AG09309 (cell line): ENCODE measurements around the gene GUCD1.

Experiments
- DNase-seq: peaks from one replicate; pipeline ENCODE4 v3.0.0-alpha.2; 2010; ENCODE audit warnings: low read depth
- H3K4me3 ChIP-seq: 2 replicates; pipeline ENCODE4 v1.5.1; 2011; ENCODE audit warnings: mild to moderate bottlenecking, low read depth, low read length, moderate library complexity; ENCODE audit not compliant: control insufficient read depth
- TF ChIP-seq, protein P1 (sequence below): IDR thresholded peaks from 2 replicates; pipeline ENCODE4 v1.5.1; 2011; ENCODE audit warnings: mild to moderate bottlenecking, low read depth, low read length, inconsistent platforms; ENCODE audit not compliant: insufficient read depth, control insufficient read depth; ENCODE audit errors: missing control alignments

GUCD1 gene

DNA sequence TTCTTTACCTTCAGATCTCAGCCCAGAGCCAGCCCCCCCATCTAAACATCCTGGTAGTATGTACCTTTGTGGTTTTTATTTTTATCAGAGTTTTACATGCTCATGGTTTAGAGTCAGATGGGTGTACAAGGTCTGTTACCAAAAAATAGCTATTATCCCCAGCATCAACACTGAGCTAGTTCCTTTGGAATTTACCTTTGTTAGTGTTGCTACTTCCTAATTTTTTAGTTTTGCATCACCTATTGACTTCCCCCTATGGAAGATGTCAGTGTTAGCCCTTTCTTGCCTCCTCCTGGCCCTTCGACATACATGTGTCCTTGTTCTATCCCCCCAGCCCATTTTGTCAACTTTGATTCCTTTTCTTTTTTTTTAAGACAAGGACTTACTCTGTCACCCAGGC, 52.4 kb downstream of the GUCD1 start:
- TF ChIP-seq, protein P1, sequence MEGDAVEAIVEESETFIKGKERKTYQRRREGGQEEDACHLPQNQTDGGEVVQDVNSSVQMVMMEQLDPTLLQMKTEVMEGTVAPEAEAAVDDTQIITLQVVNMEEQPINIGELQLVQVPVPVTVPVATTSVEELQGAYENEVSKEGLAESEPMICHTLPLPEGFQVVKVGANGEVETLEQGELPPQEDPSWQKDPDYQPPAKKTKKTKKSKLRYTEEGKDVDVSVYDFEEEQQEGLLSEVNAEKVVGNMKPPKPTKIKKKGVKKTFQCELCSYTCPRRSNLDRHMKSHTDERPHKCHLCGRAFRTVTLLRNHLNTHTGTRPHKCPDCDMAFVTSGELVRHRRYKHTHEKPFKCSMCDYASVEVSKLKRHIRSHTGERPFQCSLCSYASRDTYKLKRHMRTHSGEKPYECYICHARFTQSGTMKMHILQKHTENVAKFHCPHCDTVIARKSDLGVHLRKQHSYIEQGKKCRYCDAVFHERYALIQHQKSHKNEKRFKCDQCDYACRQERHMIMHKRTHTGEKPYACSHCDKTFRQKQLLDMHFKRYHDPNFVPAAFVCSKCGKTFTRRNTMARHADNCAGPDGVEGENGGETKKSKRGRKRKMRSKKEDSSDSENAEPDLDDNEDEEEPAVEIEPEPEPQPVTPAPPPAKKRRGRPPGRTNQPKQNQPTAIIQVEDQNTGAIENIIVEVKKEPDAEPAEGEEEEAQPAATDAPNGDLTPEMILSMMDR: no peak
- no peak overlapping the region for H3K4me3 ChIP-seq
- DNase-seq: no peak

DNA sequence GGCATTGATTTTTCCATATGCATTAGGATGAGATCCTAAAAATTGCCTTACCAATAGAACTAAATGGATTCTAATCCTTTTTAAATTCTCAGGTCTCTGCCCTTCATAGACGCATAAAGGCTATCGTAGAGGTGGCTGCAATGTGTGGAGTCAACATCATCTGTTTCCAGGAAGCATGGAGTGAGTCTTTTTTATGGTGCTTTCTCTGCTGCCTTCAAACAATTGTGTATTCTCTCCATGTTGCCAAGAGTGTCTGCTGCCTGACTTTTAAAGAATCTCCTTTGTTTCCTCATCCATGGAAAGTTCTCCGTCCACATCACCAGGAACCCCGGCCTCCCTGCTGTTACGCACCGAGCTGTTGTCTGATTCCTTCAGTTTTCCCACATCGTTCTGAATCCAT, 52.9 kb downstream of the GUCD1 start:
- no peak overlapping the region for H3K4me3 ChIP-seq
- TF ChIP-seq, protein P1: no peak
- DNase-seq: no peak

DNA sequence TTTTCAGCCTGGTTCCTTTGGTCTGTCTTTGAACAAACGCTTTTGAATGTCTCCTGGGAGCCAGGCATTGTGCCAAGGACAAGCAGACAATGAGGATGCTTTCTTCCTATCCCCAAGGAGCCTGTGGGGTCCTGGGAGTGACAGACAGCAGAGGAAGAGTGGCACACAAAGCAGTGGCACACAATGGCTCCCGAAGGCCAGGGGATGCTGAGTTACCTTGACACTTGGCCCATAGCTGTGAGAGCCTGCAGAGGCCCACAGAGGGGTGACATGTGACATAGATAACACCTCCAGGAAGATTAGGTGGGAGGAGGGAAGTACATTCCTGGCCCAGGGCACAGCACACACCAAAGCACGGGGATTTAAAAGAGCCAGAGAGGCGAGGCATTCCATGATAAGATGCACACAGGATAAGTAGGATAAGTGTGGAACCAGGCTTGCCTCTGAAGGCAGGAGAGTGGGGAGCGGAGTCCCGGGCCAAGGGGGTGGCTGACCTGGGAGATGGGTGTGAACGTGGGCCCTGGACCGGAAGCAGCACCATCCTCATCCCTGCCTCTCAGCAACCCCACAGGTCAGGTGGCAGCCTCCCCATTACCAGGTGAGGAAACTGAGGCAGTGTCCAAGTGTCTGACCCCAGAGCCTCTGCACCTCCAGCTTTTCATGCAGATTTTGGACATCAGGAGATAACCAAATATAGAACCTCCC, 53.5 kb downstream of the GUCD1 start:
- no peak overlapping the region for H3K4me3 ChIP-seq
- no peak for DNase-seq
- TF ChIP-seq, protein P1: no peak

DNA sequence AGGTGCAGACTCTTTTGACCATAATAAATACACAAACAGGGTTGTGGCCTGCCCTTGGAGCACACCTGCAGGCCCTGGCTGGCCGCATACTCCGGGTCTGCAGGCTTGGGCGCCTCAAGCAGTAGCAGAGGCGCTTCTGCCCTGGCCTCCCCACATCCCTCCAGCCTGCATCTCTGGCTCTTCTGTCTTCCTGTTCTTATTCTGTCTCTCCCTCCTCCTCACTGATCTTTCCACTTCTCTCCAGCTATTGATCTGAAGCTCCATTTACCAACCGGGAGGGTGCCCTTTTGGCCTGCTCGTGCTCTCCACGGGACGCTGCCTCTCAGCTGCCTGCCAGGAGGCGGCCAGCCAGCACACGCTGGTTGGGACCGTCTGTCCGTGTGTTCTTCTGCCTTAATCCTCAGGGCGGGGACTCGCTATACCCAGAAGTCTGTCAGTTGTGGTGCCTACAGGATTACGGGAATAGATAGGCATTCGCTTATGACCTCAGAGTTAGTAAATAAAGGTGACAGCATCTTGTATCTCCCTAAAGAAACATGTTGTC, 54.6 kb downstream of the GUCD1 start:
- H3K4me3 ChIP-seq: no peak overlapping the region
- no peak for DNase-seq
- TF ChIP-seq, protein P1: no peak

DNA sequence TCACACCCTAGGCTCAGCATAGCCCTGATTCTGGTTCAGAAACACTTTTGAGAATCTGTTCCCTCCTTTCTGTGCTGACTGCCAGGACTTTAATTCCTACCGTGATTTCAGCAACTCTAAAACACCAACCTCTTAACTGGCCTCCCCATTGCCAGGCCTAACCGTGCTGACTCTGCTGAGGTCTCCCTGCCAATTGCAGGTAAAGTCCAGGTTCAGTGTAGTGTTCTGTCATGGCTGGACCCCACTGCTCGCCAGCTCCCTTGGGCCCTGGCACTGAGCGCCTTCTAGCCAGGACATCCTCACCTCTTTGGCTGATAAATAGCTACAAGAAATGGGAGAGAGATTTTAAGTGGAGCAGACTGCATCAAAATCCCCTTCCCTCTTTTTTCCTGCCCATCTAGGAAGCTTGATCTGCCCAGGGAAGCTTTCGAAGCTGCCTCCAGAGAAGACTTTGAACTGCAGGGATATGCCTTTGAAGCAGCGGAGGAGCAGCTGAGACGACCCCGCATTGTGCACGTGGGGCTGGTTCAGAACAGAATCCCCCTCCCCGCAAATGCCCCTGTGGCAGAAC, 55.1 kb downstream of the GUCD1 start:
- TF ChIP-seq, protein P1: no peak
- H3K4me3 ChIP-seq: no peak overlapping the region
- no peak for DNase-seq

DNA sequence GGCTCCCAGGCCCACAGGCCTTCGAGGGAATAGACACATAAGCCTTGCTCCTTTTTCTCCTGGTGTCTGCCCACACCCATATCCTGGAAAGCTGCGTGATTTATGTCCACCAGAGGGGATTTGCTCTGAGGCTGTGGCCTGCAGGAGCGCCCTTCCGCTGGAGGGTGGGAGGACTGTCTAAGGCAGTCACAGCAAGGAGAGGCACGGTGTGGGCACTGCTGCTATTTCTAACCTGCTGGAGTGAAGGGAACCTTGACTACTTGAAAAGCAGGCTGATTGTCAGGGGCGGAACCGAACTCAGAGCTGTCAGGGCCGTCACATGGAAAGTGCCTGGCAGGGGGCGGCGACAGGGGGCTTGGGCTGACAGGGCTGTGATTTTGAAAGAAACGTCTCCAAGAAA, 56.1 kb downstream of the GUCD1 start:
- TF ChIP-seq, protein P1: no peak
- no peak overlapping the region for H3K4me3 ChIP-seq
- no peak for DNase-seq
